Measurements from ENCODE around the gene ZNF232.
"Not testable (repeated sequence)": the region's sequence is repeated elsewhere in the genome, so short reads cannot be mapped to it uniquely, and the experiment has no call there.

The ZNF232 gene

GRCh38 chr17:5097101-5097834, 14.4 kb downstream of the ZNF232 start:
- no peak for DNase-seq (ENCODE audit: low read depth)

GRCh38 chr17:5096731-5097100, 15.0 kb downstream of the ZNF232 start:
- DNase-seq (ENCODE audit: low read depth), result no peak

GRCh38 chr17:5092218-5093010, 19.3 kb downstream of the ZNF232 start:
- DNase-seq (ENCODE audit: low read depth), result peak; percentile 29

DNA sequence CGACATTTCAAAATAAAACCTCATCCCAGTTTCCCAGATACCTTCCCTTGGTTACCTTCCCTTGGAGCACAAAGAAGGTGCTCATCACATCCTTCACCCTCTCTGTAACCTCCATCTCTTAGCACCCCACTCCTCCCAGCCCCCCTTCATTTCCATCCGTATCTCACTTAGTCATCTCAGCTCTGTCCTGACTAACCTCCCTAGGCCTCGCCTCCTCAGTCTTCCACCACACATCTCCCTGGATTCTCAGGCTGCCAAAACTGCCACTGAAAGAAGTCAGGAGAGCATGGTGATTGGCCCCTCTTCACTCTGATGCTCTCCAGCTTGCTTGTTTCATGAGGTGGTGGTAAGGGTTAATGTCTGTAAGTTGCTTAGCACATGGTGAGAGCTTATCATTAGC, 31.1 kb downstream of the ZNF232 start:
- no peak for DNase-seq (ENCODE audit: low read depth)

DNA sequence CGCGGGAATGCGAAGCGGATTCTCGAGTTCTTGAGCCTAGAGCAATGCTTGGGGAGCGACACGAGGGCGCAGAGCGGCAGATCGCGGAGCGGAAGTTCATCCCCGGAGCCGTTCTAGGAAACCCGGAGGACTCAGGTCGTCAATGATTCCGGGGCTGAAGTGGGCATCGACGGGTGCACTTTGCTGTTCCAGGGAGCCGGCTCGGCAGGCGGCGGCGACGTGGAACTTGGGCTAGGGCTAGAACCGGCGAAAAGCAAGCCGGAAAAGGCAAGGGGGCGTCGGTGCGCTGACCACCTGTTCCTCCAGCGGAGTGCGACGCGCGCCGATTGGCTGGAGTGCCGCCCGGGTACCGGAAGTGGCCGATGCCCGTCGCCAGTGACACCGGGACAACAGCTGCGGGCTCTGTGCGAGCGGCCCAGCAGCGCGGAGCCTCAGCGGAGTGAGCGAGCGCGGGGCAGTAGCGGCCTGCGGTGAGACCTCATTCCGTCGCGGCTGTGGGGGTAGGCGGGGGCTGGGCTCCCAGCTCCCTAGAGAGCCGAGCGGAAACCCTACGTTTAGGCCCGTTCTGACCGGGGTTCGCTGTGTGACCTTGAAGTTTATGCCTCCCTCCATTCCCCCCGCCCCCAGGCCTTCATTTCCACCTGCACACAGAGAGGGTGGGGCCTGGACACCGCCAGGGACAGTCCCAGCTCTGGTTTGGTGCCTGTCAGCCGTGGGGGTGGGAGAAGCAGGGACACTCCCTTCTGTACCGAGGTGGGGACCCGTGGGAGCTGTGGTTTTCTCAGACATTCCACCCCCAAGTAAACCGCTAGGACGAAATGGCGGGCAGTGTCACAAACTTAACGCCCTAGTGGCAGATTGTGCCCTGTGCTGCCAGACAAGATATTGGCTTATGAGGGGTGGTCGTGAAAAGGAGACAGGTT, 33.3 kb downstream of the ZNF232 start, which contains the start of gene ZFP3:
Gene ZFP3 (plus strand): TSS at position 362 of the 923 bp plus-strand sequence. CDS start 13,038 bp downstream, outside the sequence.
- peak; percentile 87 for DNase-seq (ENCODE audit: low read depth)

DNA sequence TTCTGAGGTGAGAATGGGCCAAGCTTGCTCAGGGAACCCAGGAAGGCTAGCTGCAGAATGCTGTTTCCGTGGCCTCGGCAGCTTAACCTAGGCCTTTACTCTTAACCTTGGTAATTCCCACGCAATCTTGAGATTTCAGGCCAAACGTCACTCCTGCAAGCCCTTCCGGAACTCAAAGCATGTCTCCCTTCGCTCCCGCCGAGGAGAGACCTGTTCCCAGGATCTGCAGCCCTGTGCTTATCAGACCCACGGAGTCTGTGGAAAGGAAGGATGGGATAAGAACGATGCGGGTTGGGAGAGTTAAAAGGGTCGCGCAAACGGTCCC, 33.9 kb downstream of the ZNF232 start:
- no peak for DNase-seq (ENCODE audit: low read depth)

DNA sequence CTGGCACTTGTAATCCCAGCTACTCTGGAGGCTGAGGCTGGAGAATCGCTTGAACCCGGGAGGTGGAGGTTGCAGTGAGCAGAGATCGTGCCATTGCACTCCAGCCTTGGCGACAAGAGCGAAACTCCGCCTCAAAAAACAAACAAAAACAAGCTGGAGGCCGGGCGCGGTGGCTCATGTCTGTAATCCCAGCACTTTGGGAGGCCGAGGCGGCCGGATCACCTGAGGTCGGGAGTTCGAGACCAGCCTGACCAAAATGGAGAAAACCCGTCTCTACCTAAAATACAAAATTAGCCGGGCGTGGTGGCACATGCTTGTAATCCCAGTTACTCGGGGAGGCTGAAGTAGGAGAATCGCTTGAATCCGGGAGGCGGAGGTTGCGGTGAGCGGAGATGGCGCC, 34.4 kb downstream of the ZNF232 start:
- DNase-seq (ENCODE audit: low read depth), result not testable (repeated sequence)

DNA sequence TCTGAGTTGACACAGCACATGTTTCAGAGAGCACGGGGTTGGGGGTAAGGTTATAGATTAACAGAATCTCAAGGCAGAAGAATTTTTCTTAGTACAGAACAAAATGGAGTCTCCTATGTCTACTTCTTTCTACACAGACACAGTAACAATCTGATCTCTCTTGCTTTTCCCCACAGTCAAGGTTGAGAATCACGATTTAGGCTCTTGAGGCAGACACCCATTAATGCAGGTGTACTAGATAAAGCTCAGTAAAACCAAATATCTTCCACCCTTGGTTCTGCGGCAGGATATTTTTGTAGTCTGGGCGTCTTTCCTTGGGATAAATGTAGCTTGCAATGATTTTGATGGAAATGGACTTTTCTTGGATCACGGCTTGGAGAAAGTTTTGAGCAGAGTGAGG, 36.2 kb downstream of the ZNF232 start:
- not testable (repeated sequence) for DNase-seq (ENCODE audit: low read depth)

GRCh38 chr17:5069724-5070123, 42.0 kb downstream of the ZNF232 start:
- no peak for DNase-seq (ENCODE audit: low read depth)

- DNase-seq (ENCODE audit: low read depth), result no peak
These were observed 43.4 kb downstream of the ZNF232 start for GRCh38 chr17:5068236-5068635.

- no peak for DNase-seq (ENCODE audit: low read depth)
These were observed 46.4 kb downstream of the ZNF232 start for GRCh38 chr17:5065227-5065744.
